ENCODE data around the gene TAF1D. TPM values are rescaled to one million over a fixed set of nuclear protein-coding genes. Genes with fewer than 3 reads are reported as not detected.

The TAF1D gene
- total RNA-seq, 1 donor from 2014 or later: 82.6 TPM

GRCh38 chr11:93757924-93758865 lies 16.9 kb upstream of the TAF1D start:
- H3K36me3 Mint-ChIP-seq (ENCODE audit: unreplicated experiment): peaks cover 42% of the 10 kb centered on the region
- no peak for TF ChIP-seq CTCF (IDR thresholded peaks at IDR 0.05)

GRCh38 chr11:93757301-93757700 lies 16.0 kb upstream of the TAF1D start:
- Mint-ChIP-seq H3K9me3 (ENCODE audit: unreplicated experiment) (no peaks in the 10 kb centered on the region), H3K27ac (ENCODE audit: unreplicated experiment) (no peak overlapping the region), H3K27me3 (ENCODE audit: unreplicated experiment) (no peaks in the 10 kb centered on the region), H3K36me3 (ENCODE audit: unreplicated experiment) (peaks cover 42% of the 10 kb centered on the region), H3K4me3 (ENCODE audit: unreplicated experiment) (no peak overlapping the region), H3K4me1 (ENCODE audit: unreplicated experiment) (no peaks in the 10 kb centered on the region)
- no peak for TF ChIP-seq CTCF (IDR thresholded peaks at IDR 0.05)
- no peak for DNase-seq (ENCODE audit: extremely low spot score, unreplicated experiment)

More at GRCh38 chr11:93757924-93758865, 16.9 kb upstream of the TAF1D start:
- Mint-ChIP-seq H3K9me3 (ENCODE audit: unreplicated experiment) (no peaks in the 10 kb centered on the region), H3K4me1 (ENCODE audit: unreplicated experiment) (no peaks in the 10 kb centered on the region), H3K4me3 (ENCODE audit: unreplicated experiment) (no peak overlapping the region), H3K27ac (ENCODE audit: unreplicated experiment) (no peak overlapping the region), H3K27me3 (ENCODE audit: unreplicated experiment) (no peaks in the 10 kb centered on the region)
- DNase-seq (ENCODE audit: extremely low spot score, unreplicated experiment): no peak

GRCh38 chr11:93756748-93757147 lies 15.5 kb upstream of the TAF1D start:
- no peaks in the 10 kb centered on the region for H3K4me1 Mint-ChIP-seq (ENCODE audit: unreplicated experiment)
- no peak for DNase-seq (ENCODE audit: extremely low spot score, unreplicated experiment)
- no peaks in the 10 kb centered on the region for H3K9me3 Mint-ChIP-seq (ENCODE audit: unreplicated experiment)
- peaks cover 42% of the 10 kb centered on the region for H3K36me3 Mint-ChIP-seq (ENCODE audit: unreplicated experiment)
- no peak for TF ChIP-seq CTCF (IDR thresholded peaks at IDR 0.05)
- no peaks in the 10 kb centered on the region for H3K27me3 Mint-ChIP-seq (ENCODE audit: unreplicated experiment)
- no peak overlapping the region for H3K4me3 Mint-ChIP-seq (ENCODE audit: unreplicated experiment)
- H3K27ac Mint-ChIP-seq (ENCODE audit: unreplicated experiment): no peak overlapping the region

- H3K4me3 Mint-ChIP-seq (ENCODE audit: unreplicated experiment): no peak overlapping the region
- H3K4me1 Mint-ChIP-seq (ENCODE audit: unreplicated experiment): no peaks in the 10 kb centered on the region
- DNase-seq (ENCODE audit: extremely low spot score, unreplicated experiment): no peak
- no peaks in the 10 kb centered on the region for H3K9me3 Mint-ChIP-seq (ENCODE audit: unreplicated experiment)
- H3K27me3 Mint-ChIP-seq (ENCODE audit: unreplicated experiment): no peaks in the 10 kb centered on the region
- no peak for TF ChIP-seq CTCF (IDR thresholded peaks at IDR 0.05)
- H3K27ac Mint-ChIP-seq (ENCODE audit: unreplicated experiment): no peak overlapping the region
- peaks cover 34% of the 10 kb centered on the region for H3K36me3 Mint-ChIP-seq (ENCODE audit: unreplicated experiment)
These were observed 11.9 kb upstream of the TAF1D start for GRCh38 chr11:93753241-93753640.

GRCh38 chr11:93751001-93751400 lies 9.7 kb upstream of the TAF1D start:
- H3K4me3 Mint-ChIP-seq (ENCODE audit: unreplicated experiment): no peak overlapping the region
- H3K36me3 Mint-ChIP-seq (ENCODE audit: unreplicated experiment): peaks cover 26% of the 10 kb centered on the region
- H3K27ac Mint-ChIP-seq (ENCODE audit: unreplicated experiment): no peak overlapping the region
- no peak for TF ChIP-seq CTCF (IDR thresholded peaks at IDR 0.05)
- no peaks in the 10 kb centered on the region for H3K27me3 Mint-ChIP-seq (ENCODE audit: unreplicated experiment)
- no peaks in the 10 kb centered on the region for H3K9me3 Mint-ChIP-seq (ENCODE audit: unreplicated experiment)
- no peaks in the 10 kb centered on the region for H3K4me1 Mint-ChIP-seq (ENCODE audit: unreplicated experiment)
- DNase-seq (ENCODE audit: extremely low spot score, unreplicated experiment): no peak

All from osteocyte (in vitro differentiated cells).